CD4-positive, CD25-positive, alpha-beta regulatory T cell (primary cell): Measurements from ENCODE around the gene TBX2. TPM values are rescaled to one million over a fixed set of nuclear protein-coding genes. Genes with fewer than 3 reads are reported as not detected.

Experiments
- ATAC-seq, 2 donors: fragments of 150-1000 bp; cut with Tn5 transposase; one replicate each; pipeline ENCODE4 v1.10.0; 2021; ENCODE audit warnings: low read depth in 2 of 2, moderate number of reproducible peaks in 2 of 2, moderate library complexity in 1 of 2
- DNase-seq, 3 donors: peaks; one replicate each; pipeline versions ENCODE4 v3.0.0 to v3.0.0-alpha.2; 2012 to 2022; ENCODE audit warnings: mixed read lengths in 1 of 3
- H3K27ac ChIP-seq: one replicate; pipeline ENCODE4 v1.7.0; 2013; ENCODE audit warnings: mild to moderate bottlenecking, low read length; ENCODE audit not compliant: insufficient read depth, poor library complexity, severe bottlenecking
- H3K27me3 ChIP-seq: one replicate; pipeline ENCODE4 v1.7.0; 2013; ENCODE audit warnings: low read length; ENCODE audit not compliant: control insufficient read depth, insufficient read depth
- H3K36me3 ChIP-seq: one replicate; pipeline ENCODE4 v1.7.0; 2013; ENCODE audit warnings: mild to moderate bottlenecking, low read length, moderate library complexity; ENCODE audit not compliant: control insufficient read depth, insufficient read depth
- H3K4me1 ChIP-seq: 2 replicates; pipeline ENCODE4 v1.7.0; 2013; ENCODE audit warnings: mild to moderate bottlenecking, low read length; ENCODE audit not compliant: insufficient read depth, control insufficient read depth, poor library complexity, severe bottlenecking
- H3K4me3 ChIP-seq: one replicate; pipeline ENCODE4 v1.7.0; 2013; ENCODE audit warnings: low read depth, mild to moderate bottlenecking, low read length, moderate library complexity
- H3K9me3 ChIP-seq, 2 experiments: 1 replicate in 1 of 2; 2 replicates in 1 of 2; pipeline ENCODE4 v1.7.0; 2013; ENCODE audit warnings: low read length in 2 of 2, mild to moderate bottlenecking in 1 of 2, moderate library complexity in 1 of 2; ENCODE audit not compliant: control insufficient read depth in 2 of 2
- H3K27ac Mint-ChIP-seq, 3 donors: one replicate each; pipeline ENCODE4 v1.8.0; 2020 to 2022; ENCODE audit warnings: mild to moderate bottlenecking in 3 of 3, mixed read lengths in 3 of 3, moderate library complexity in 2 of 3
- H3K27me3 Mint-ChIP-seq: one replicate; pipeline ENCODE4 v1.8.0; 2022; ENCODE audit warnings: mild to moderate bottlenecking, mixed read lengths
- H3K36me3 Mint-ChIP-seq: one replicate; pipeline ENCODE4 v1.8.0; 2020; ENCODE audit warnings: mixed read lengths
- H3K4me1 Mint-ChIP-seq, 4 donors: one replicate each; pipeline ENCODE4 v1.8.0; 2020 to 2022; ENCODE audit warnings: mixed read lengths in 4 of 4, mild to moderate bottlenecking in 1 of 4
- H3K4me3 Mint-ChIP-seq, 4 donors: one replicate each; pipeline ENCODE4 v1.8.0; 2020 to 2022; ENCODE audit warnings: mild to moderate bottlenecking in 4 of 4, mixed read lengths in 4 of 4, moderate library complexity in 3 of 4
- H3K9me3 Mint-ChIP-seq, 7 donors: one replicate each; pipeline ENCODE4 v1.8.0; 2020 to 2022; ENCODE audit warnings: mixed read lengths in 7 of 7, mild to moderate bottlenecking in 3 of 7, moderate library complexity in 2 of 7
- polyA plus RNA-seq, 4 donors: library from polyadenylated mRNA; unstranded; fragments of 300-500 nt; fragmentation: Illumina TruSeq; gene quantifications; one replicate each; pipeline ENCODE4 v1.2.3, GENCODE V29; 2021
- total RNA-seq: library from RNA; stranded (reverse); gene quantifications from one replicate; pipeline ENCODE4 v1.2.3, GENCODE V29; 2022

The TBX2 gene
- total and polyA plus RNA-seq, 5 donors from 2014 or later = not detected

DNA sequence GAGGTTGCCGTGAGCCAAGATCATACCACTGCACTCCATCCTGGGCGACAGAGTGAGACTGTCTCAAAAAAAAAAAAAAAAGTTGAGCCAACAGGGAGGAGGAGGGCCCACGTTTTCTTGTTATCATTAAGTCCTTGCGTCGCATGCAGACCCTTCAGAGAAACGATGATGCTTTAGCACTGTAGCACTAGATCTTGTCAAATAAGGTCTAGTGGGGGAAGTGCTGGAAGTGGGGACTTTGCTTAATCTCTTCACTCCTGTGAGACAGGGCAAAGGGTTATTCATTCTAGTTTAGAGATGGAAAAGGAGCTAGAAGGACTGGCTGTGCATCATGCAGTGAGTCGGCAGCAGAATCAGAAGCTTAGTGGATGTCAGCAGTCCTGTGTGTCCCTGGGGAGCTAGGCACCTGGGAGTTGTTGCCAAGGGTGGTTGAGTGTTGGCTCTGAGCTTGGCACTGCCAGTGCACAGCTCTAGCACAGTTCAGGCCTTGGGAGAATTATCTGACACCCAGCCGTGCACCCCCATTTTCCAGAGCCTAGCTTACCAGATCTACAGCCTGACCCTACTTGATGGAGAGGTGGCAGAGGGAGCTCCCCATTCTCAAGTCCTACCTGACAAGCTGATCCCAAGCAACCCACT, 33.4 kb upstream of the TBX2 start:
- H3K9me3 ChIP-seq = no peaks in the 10 kb centered on the region
- no peak for DNase-seq
- H3K27ac Mint-ChIP-seq = no peak overlapping the region

DNA sequence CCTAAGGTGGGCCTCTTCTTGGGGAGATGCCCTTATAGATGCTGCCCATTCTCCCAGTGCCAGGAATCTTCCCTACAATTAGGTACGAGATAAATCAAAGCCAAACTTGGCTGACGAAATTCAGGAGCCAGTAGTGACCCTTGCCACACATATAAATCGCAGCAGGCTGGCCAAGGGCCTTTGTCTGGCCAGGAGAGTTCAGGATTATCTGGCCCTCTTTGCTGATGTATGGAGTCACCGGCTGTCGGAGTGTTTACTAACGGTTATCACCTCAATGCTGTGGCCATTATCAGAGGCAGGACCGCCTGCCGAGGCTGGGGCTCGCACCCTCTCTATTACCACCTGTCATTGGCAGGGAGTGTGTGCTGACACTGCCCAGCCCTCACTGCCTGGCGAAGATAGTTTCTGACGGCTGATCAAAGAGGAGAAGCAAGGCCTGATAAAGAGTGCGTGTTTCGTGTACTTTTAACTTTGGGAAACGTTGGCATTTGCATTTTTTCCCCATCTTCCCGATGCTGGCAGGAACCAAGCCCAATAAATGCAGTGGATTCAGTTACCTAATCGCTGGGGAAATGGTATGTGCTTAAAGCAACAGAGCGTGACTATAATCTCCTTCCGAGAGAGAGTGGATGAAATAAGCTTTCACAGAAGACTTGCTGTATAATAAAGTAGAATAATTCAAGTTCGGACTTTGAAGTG, 32.8 kb upstream of the TBX2 start:
- Histone ChIP-seq H3K27me3 (no peaks in the 10 kb centered on the region), H3K9me3 (no peaks in the 10 kb centered on the region), H3K27ac (no peak overlapping the region), H3K4me3 (no peak overlapping the region), H3K36me3 (no peaks in the 10 kb centered on the region), H3K4me1 (no peaks in the 10 kb centered on the region)
- no peak overlapping the region for H3K27ac Mint-ChIP-seq
- no peaks in the 10 kb centered on the region for H3K4me1 Mint-ChIP-seq
- peaks cover 22% of the 10 kb centered on the region for H3K36me3 Mint-ChIP-seq
- no peak for DNase-seq
- no peaks in the 10 kb centered on the region for H3K27me3 Mint-ChIP-seq
- no peak for ATAC-seq
- H3K4me3 Mint-ChIP-seq = no peak overlapping the region
- H3K9me3 Mint-ChIP-seq = no peaks in the 10 kb centered on the region

More for the DNA sequence above, 33.4 kb upstream of the TBX2 start:
- no peak for ATAC-seq
- H3K27ac ChIP-seq = no peak overlapping the region
- no peaks in the 10 kb centered on the region for H3K27me3 ChIP-seq
- Mint-ChIP-seq H3K27me3 (no peaks in the 10 kb centered on the region), H3K36me3 (peaks cover 21% of the 10 kb centered on the region), H3K9me3 (no peaks in the 10 kb centered on the region), H3K4me3 (no peak overlapping the region), H3K4me1 (no peaks in the 10 kb centered on the region)
- no peaks in the 10 kb centered on the region for H3K4me1 ChIP-seq
- no peaks in the 10 kb centered on the region for H3K36me3 ChIP-seq
- H3K4me3 ChIP-seq = no peak overlapping the region

DNA sequence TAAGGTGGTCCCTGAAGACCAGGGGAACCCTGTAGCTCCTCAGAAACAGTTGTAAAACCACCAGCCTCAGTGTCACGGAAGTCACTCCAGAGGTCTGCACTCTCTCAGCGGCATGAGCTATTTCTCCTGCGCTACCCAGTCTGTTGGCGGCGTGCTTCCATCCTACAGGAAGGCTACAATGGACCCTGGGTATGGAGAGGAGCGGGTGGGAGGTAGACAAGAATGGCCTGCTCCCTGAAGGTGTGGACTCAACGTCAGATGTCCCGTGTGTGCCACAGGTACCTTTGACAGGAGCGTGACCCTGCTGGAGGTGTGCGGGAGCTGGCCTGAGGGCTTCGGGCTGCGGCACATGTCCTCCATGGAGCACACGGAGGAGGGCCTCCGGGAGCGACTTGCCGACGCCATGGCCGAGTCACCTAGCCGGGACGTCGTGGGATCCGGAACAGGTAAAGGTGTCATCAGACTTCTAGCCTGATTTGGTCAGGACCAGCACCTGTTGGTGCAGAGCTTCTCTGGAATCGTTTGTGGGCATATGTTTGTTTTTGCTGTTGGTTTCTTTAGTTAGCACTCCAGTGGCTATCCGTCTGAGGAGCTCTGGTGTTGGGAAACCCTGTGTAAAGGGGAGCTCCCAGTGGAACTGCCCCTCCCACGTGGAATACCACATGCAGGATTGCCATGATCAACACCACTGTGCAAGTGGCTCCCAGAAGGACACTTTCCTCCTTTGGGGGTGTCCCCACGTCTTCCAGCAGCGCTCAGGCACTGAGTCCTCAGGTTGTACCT, 31.4 kb upstream of the TBX2 start:
- H3K4me3 ChIP-seq = no peak overlapping the region
- ATAC-seq = no peak
- no peak overlapping the region for H3K27ac Mint-ChIP-seq

DNA sequence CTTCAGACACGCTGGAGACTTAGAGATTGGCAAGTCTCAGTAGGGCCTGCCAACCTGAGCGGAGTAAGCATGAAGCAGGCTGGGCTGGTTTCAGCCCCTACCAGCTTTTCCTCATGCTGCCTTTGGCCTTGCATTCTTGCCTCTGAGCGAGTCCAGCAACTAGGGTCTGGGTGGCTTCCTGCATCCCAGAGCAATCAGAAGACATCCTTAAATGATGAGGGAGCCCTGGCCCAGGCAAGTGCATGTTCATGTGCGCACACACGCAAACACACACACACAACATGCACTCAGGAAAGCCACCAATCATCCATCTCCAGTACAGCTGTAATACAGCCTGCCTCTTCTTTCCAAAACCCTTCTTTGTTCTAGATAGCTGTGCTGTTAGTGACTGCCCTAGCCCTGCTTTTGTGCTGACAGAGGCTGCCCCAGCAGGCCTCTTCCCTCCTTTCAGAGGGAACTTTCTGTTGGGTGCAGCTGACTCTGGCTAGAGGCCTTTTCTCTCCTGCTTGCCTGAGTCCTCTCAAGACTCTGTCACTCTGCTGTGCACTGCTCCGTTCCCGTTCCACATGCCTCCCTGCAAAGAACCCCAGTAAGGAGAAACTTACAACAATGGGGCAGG, 30.7 kb upstream of the TBX2 start:
- no peak for ATAC-seq
- Mint-ChIP-seq H3K27ac (peak overlapping the region in 1 of 3 donors; percentile 43), H3K4me3 (no peak overlapping the region)

More for the DNA sequence above, 31.4 kb upstream of the TBX2 start:
- Mint-ChIP-seq H3K27me3 (no peaks in the 10 kb centered on the region), H3K4me3 (no peak overlapping the region), H3K9me3 (no peaks in the 10 kb centered on the region), H3K36me3 (peaks cover 20% of the 10 kb centered on the region), H3K4me1 (no peaks in the 10 kb centered on the region)
- Histone ChIP-seq H3K4me1 (no peaks in the 10 kb centered on the region), H3K27ac (no peak overlapping the region), H3K27me3 (no peaks in the 10 kb centered on the region), H3K9me3 (no peaks in the 10 kb centered on the region), H3K36me3 (no peaks in the 10 kb centered on the region)
- no peak for DNase-seq

DNA sequence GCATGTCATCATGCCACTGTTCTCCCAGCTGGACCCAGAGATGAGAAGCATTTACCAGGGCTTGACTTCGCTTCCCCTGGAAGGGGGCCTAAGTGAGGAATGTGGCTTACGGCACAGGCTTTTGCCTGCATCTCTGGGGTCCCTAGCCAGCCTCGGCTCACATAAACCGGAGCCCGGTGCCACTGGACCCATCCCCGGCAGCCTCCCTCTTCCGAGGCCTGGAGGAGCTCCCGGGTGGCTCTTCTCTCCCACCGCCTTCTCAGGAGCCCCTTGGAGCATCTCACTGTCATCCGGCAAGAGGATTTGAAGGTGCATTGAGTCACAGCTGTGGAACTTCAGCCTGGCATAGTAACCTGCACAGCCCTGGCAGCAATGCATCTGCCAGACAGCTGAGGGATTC, 29.9 kb upstream of the TBX2 start:
- no peaks in the 10 kb centered on the region for H3K9me3 Mint-ChIP-seq
- Histone ChIP-seq H3K4me3 (no peak overlapping the region), H3K36me3 (no peaks in the 10 kb centered on the region), H3K27ac (no peak overlapping the region), H3K4me1 (no peaks in the 10 kb centered on the region), H3K27me3 (no peaks in the 10 kb centered on the region), H3K9me3 (no peaks in the 10 kb centered on the region)
- H3K27ac Mint-ChIP-seq = no peak overlapping the region
- ATAC-seq (no peak), DNase-seq (no peak)
- H3K4me3 Mint-ChIP-seq = no peak overlapping the region
- no peaks in the 10 kb centered on the region for H3K27me3 Mint-ChIP-seq
- no peaks in the 10 kb centered on the region for H3K4me1 Mint-ChIP-seq
- H3K36me3 Mint-ChIP-seq = peaks cover 17% of the 10 kb centered on the region

More for the DNA sequence above, 30.7 kb upstream of the TBX2 start:
- no peaks in the 10 kb centered on the region for H3K27me3 ChIP-seq
- no peaks in the 10 kb centered on the region for H3K27me3 Mint-ChIP-seq
- no peak overlapping the region for H3K27ac ChIP-seq
- H3K4me1 Mint-ChIP-seq = no peaks in the 10 kb centered on the region
- no peaks in the 10 kb centered on the region for H3K9me3 ChIP-seq
- no peaks in the 10 kb centered on the region for H3K36me3 ChIP-seq
- no peak overlapping the region for H3K4me3 ChIP-seq
- no peaks in the 10 kb centered on the region for H3K4me1 ChIP-seq
- DNase-seq = no peak
- peaks cover 20% of the 10 kb centered on the region for H3K36me3 Mint-ChIP-seq
- no peaks in the 10 kb centered on the region for H3K9me3 Mint-ChIP-seq

DNA sequence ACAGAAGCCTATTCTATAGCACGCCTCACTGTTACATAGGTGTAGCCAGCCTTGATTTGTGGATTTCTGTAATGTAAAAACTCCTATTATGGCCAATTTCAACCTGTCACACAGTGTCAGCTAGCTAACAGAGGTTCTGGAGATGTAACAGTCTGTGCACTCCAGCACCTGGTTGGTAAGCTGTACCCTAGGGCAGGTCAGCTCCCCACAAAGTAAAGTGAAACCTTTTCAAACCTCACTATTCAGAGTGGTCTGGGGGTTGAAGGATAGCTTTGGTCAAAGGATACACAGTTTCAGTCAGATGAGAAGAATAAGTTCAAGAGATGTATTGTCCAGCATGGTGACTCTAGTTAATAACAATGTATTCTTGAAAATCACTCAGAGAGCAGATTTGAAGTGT, 28.5 kb upstream of the TBX2 start:
- H3K36me3 ChIP-seq = no peaks in the 10 kb centered on the region
- no peak for ATAC-seq
- no peaks in the 10 kb centered on the region for H3K27me3 ChIP-seq
- no peak overlapping the region for H3K27ac ChIP-seq
- Mint-ChIP-seq H3K4me3 (no peak overlapping the region), H3K9me3 (no peaks in the 10 kb centered on the region), H3K27ac (no peak overlapping the region), H3K36me3 (peaks cover 15% of the 10 kb centered on the region), H3K27me3 (no peaks in the 10 kb centered on the region), H3K4me1 (no peaks in the 10 kb centered on the region)
- no peak overlapping the region for H3K4me3 ChIP-seq
- no peaks in the 10 kb centered on the region for H3K4me1 ChIP-seq
- DNase-seq = no peak
- no peaks in the 10 kb centered on the region for H3K9me3 ChIP-seq

DNA sequence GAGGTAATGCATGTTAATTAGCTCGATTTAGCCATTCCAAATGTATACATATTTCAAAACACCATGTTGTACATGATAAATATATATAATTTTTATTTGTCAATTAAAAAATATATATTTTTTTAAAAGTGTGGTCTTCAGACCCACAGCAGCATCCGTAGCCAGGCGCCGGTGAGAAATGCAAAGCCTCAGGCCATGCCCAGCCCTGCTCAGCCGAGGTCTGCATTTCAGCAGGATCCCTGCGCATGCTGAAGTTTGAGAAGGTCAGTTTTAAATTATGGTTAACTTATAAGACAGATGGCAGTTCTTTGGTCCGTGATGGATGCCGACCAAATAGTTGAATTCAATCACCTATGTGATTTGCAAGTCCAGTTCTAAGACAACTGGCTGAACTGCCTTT, 28.0 kb upstream of the TBX2 start:
- Mint-ChIP-seq H3K27ac (no peak overlapping the region), H3K4me1 (no peaks in the 10 kb centered on the region), H3K27me3 (no peaks in the 10 kb centered on the region), H3K36me3 (peaks cover 14% of the 10 kb centered on the region), H3K9me3 (no peaks in the 10 kb centered on the region), H3K4me3 (no peak overlapping the region)
- H3K36me3 ChIP-seq = no peaks in the 10 kb centered on the region
- no peaks in the 10 kb centered on the region for H3K27me3 ChIP-seq
- H3K4me3 ChIP-seq = no peak overlapping the region
- DNase-seq (no peak), ATAC-seq (no peak)
- no peaks in the 10 kb centered on the region for H3K9me3 ChIP-seq
- no peak overlapping the region for H3K27ac ChIP-seq
- no peaks in the 10 kb centered on the region for H3K4me1 ChIP-seq
